ENCODE measurements around the gene DARS1.

- no peak for TF ChIP-seq CTCF (conservative IDR thresholded peaks at IDR 0.05)
- no peak for TF ChIP-seq EZH2 (IDR thresholded peaks at IDR 0.05; ENCODE audit: low read depth)
These were observed 2.0 kb upstream of the DARS1 start for GRCh38 chr2:135987441-135987840.

Measured in PC-9 (cell line).